Measurements from ENCODE around the gene RAD51B. TPM values are rescaled to one million over a fixed set of nuclear protein-coding genes. Genes with fewer than 3 reads are reported as not detected.
"Not testable (repeated sequence)": the region's sequence is repeated elsewhere in the genome, so short reads cannot be mapped to it uniquely, and the experiment has no call there.

RAD51B gene
- total RNA-seq, 1 donor from 2014 or later = 2.5 TPM

GRCh38 chr14:68079941-68080697 lies 260.5 kb downstream of the RAD51B start:
- ATAC-seq (ENCODE audit: poor library complexity) (no peak), DNase-seq (no peak)
- intact Hi-C loops (cut with DNase I) = no loop called here

DNA sequence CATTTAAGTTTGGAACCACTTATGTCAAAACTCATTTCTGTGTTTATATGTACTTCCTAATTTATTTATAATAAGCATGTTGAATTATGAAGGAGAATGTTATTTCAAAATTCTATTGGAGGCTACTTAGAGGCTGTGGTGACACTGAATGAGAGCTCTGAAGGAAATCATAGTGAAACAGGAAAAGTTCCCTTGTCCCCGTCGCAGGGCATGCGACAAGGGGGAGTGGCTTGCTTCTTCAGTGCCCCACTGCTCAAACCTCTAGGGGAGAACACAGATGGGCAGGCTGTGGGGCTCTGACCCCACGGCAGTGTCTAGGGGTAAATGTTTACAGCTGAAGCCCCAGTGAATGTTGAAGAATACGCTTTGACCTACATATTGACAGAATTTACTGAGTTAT lies 261.9 kb downstream of the RAD51B start:
- intact Hi-C loops (cut with DNase I) = no loop called here
- no peak for ATAC-seq (ENCODE audit: poor library complexity)

GRCh38 chr14:68082698-68083291 lies 263.2 kb downstream of the RAD51B start:
- intact Hi-C loops (cut with DNase I) = no loop called here
- ATAC-seq (ENCODE audit: poor library complexity) (no peak), DNase-seq (no peak)

More for the DNA sequence above, 261.9 kb downstream of the RAD51B start:
- DNase-seq = no peak

GRCh38 chr14:68084256-68084655 lies 264.7 kb downstream of the RAD51B start:
- ATAC-seq (ENCODE audit: poor library complexity) (no peak), DNase-seq (no peak)
- intact Hi-C loops (cut with DNase I) = no loop called here

GRCh38 chr14:68085742-68086141 lies 266.2 kb downstream of the RAD51B start:
- intact Hi-C loops (cut with DNase I) = no loop called here
- no peak for DNase-seq
- no peak for ATAC-seq (ENCODE audit: poor library complexity)

DNA sequence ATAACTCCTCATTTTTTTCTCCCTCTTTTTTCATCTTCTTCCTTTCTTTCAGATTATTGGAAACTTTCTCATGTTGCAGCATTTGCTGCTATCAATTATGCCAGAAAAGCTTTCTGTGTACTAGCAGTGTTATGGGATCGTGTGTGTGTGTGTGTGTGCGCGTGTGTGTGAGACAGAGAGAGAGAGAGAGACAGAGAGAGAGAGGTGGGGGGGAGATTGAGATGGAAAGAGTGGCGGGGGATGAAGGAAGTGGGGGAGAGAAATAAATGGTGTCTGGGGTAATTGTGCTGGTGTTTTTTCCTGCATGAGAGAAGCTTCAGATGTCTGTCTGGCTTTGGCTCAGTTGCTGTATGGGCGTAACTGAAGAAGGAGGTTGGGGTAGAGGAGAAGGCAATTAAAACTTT lies 268.9 kb downstream of the RAD51B start:
- intact Hi-C loops (cut with DNase I) = no loop called here
- no peak for ATAC-seq (ENCODE audit: poor library complexity)

GRCh38 chr14:68089146-68089731 lies 269.7 kb downstream of the RAD51B start:
- DNase-seq (no peak), ATAC-seq (ENCODE audit: poor library complexity) (no peak)
- intact Hi-C loops (cut with DNase I) = no loop called here

More for the DNA sequence above, 268.9 kb downstream of the RAD51B start:
- no peak for DNase-seq

DNA sequence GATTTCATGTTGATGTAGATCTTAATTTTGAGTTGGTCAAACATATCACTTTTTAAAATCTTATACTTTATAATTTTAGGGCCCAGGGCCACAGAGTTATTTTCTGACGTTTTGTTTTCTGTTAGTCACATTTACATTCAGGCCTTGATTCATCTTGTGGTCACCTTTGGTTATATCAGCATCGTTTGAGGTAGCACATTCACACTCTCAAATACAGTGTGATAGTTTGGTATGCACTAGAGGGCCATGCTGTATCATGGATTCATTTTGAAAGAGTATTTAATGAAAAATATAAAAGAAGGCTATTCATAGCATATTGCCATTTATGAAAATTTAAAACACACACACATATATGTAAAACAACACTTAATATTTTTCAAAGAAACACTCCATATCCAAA lies 274.6 kb downstream of the RAD51B start:
- intact Hi-C loops (cut with DNase I) = no loop called here
- no peak for ATAC-seq (ENCODE audit: poor library complexity)

DNA sequence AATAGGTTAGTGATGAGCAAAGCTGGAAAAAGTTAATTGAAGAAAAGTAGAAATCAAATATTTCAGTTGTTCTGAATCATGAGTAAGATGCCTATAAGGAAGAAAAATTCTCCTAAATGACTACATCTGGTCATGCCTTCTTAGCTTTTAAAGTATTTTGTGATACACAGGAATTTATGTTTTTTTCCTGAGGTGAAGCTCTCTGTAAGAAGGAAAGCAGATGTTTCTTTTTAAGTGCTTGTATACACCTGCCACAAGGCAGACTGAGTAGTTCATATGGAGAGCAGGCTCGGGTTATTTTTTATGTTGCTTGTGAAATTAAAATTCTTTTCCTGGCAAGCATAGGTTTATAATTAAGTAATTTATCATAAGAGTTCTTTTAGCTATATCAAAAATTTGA lies 275.2 kb downstream of the RAD51B start:
- intact Hi-C loops (cut with DNase I) = no loop called here
- ATAC-seq (ENCODE audit: poor library complexity) (no peak), DNase-seq (no peak)

More for the DNA sequence above, 274.6 kb downstream of the RAD51B start:
- DNase-seq = no peak

DNA sequence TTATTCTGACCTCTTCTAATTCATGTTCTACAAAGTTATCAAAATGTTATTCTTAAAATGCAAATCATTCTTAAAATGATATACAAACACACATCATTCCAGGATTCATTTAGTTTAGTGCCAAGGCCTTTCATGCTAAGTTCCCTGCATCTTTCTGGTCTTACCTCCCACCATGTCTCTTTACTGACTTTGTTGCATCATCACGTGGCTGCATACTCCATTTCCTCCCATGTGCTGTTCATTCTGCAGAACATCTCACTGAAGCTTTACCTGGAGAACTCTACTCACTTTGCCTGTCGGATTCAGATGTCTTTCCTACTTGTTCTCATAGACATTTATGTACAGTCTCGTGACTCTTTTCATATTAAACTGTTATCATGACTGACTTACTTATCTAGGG lies 278.1 kb downstream of the RAD51B start:
- ATAC-seq (ENCODE audit: poor library complexity) = no peak
- intact Hi-C loops (cut with DNase I) = no loop called here
- DNase-seq = no peak

DNA sequence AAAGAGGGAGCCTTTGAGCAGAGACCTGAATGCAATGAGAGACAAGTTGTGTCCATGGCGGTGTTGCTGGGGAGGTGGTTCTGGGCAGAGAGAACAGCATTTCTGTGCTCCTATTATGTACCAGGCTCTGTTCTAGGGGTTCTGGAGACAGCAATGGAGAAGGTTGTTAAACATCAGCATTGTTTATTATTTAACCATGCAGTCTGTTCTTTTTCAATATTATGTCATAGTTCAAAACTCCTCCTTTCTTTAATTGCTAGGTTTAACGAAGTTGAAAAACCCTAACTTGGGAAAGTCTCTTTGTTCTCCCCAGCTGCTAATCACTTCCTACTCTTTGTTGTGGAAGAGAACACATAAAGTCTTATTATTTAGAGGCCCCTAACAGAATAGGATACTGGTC lies 279.3 kb downstream of the RAD51B start:
- intact Hi-C loops (cut with DNase I) = no loop called here
- ATAC-seq (ENCODE audit: poor library complexity) (no peak), DNase-seq (no peak)

DNA sequence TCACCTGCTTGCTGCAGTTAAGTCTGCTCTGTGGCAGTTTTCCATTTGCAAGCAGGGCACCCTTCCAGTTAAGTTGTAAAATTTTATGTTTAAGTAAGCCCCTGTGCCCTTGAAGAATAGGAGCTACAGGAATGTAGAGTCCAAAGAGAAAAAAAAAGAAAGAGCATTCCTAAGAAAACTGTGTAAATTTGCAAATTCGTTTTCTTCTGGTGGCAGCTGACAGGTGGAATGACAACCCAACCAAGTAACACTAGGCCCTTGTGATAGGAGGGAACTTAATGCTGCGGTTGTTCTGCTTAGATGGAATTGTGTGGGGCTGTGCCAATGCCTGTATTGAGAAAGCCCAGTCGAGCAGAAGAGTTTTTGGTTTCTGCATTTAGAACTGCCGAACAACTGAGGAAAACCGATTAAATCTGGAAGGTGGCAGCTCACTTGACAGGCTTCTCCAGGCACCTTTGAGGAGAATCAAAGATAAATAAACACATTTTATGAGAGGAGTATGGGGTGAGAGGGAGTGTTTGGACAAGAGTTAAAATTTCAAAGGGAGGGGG lies 280.0 kb downstream of the RAD51B start:
- DNase-seq (no peak), ATAC-seq (ENCODE audit: poor library complexity) (no peak)
- intact Hi-C loops (cut with DNase I) = no loop called here

- ATAC-seq (ENCODE audit: poor library complexity); intact Hi-C loops (cut with DNase I); DNase-seq: not testable (repeated sequence)
Measured at GRCh38 chr14:68101715-68102301, 282.2 kb downstream of the RAD51B start.

DNA sequence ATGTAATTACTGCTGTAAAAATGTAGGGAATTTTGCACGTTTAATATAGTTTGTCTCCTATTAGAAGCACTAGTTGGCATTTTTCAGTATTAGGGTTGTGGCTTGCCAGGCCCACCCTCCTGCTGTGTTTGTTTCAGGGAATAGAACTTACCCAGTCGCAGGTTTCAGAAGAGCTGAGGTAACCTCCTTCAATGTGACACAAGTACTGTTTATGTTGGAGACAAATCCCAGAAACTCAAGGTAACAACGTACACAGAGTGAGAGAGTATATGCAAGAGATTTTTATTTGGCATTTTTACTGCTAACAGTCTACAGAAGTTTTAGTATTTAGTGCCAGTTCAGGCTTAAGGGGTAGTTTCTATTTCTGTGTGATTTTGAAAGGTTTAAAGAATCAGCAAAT lies 284.3 kb downstream of the RAD51B start:
- DNase-seq (no peak), ATAC-seq (ENCODE audit: poor library complexity) (no peak)
- intact Hi-C loops (cut with DNase I) = no loop called here

- ATAC-seq (ENCODE audit: poor library complexity) (peak; percentile 87), DNase-seq (no peak)
- intact Hi-C loops (cut with DNase I) = no loop called here
Measured at GRCh38 chr14:68104518-68104917, 284.9 kb downstream of the RAD51B start.

DNA sequence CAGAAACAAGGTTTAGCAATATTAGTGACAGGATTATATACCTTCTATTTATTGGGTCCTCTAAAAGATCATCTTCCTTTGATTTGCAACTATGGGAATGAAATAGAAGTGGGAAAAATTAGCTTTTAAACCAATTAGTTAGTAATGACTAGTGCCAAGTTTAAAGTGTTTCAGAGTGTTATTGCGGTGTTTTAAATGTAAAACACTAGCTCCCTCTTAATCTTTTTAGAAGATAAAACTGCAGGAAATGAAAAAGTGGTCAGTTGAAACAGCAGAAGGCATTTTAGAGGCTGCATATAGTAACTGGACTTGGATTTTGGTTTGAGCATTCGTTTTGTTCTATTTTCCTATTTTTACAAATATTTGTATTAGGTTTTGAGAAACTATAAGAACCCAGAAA lies 286.2 kb downstream of the RAD51B start:
- ATAC-seq (ENCODE audit: poor library complexity) (no peak), DNase-seq (no peak)
- intact Hi-C loops (cut with DNase I) = no loop called here

GRCh38 chr14:68106456-68106855 lies 286.9 kb downstream of the RAD51B start:
- DNase-seq = no peak
- no peak for ATAC-seq (ENCODE audit: poor library complexity)
- intact Hi-C loops (cut with DNase I) = no loop called here

DNA sequence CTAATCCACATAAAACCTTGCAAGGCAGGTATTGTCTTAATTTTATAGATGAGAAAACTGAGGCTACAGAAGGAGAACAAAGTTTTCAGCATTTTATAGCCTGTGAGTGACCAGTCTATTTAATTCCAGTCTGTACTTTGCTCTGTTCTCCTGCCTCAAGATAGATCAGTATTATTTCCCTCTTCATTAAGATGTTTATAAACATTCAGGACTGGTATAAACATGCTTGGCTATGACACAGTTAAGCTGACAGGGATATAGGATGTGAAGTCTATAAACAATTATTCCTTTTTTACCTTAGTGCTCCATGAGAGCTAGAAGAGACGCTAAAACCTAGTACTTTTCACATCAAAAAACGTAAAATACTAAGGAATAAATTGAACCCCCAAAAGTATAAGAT lies 287.3 kb downstream of the RAD51B start:
- ATAC-seq (ENCODE audit: poor library complexity) = no peak
- intact Hi-C loops (cut with DNase I) = no loop called here
- no peak for DNase-seq

GRCh38 chr14:68109132-68109900 lies 289.7 kb downstream of the RAD51B start:
- intact Hi-C loops (cut with DNase I) = no loop called here
- no peak for ATAC-seq (ENCODE audit: poor library complexity)
- no peak for DNase-seq

Data from Right ventricle myocardium superior (tissue), 1 donor.